Adipose tissue (tissue), 3 donors: Measurements from ENCODE around the gene EFCAB13. TPM values are rescaled to one million over a fixed set of nuclear protein-coding genes. Genes with fewer than 3 reads are reported as not detected.
A peak's percentile ranks its signal among the peaks of the same experiment; 100 is the strongest.
"Not testable (repeated sequence)": the region's sequence is repeated elsewhere in the genome, so short reads cannot be mapped to it uniquely, and the experiment has no call there.

Experiments
- H3K27ac ChIP-seq: one replicate; pipeline ENCODE4 v1.5.1; 2013; ENCODE audit warnings: low read depth, low read length
- WGBS, 3 donors: extraction: QIAGEN DNeasy Blood & Tissue Kit; methylation state at CpG; one replicate each; pipeline ENCODE4 v1.1.7; 2013; 5-methylcytosine and 5-hydroxymethylcytosine counted together
- polyA plus RNA-seq, 3 donors: library from polyadenylated mRNA; stranded (reverse); fragments of 200-250 nt; gene quantifications; one replicate each; pipeline ENCODE4 v1.2.3, GENCODE V29; 2013
- donor health status: healthy with polysubstance abuse.
- donor health status: Bipolar disorder and iron deficiency.
- donor health status: healthy.

The EFCAB13 gene
- polyA plus RNA-seq, 3 donors, result 0.31 to 2.5 (median 1.5) TPM

DNA sequence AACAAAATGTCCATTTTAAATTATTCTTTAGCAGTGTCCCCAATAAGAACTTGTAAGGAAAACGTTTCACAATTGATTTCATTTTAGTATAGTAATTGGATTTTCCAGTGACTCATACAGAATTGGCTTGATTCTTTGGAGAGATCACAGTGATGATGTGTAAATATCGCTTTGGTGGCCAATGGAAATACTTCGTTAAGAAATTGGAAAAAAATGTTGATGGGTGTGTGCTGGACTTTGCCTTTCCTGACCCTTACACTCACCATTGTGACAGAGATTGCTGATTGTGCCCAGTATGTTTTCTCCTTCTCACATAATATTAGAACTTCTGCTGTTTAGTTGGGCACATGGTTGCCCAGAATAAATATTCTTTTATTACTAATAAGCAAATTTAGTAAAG, 7.4 kb upstream of the EFCAB13 start:
- H3K27ac ChIP-seq, result no peak overlapping the region

GRCh38 chr17:47317119-47317518, 6.6 kb upstream of the EFCAB13 start:
- 64 to 74% (median 69%) methylated on average over 2 of the region's 2 CpGs for WGBS, 3 donors
- no peak overlapping the region for H3K27ac ChIP-seq

More for the DNA sequence above, 7.4 kb upstream of the EFCAB13 start:
- WGBS, 3 donors, result 16 to 40% (median 36%) methylated on average over 3 of the region's 3 CpGs

GRCh38 chr17:47318197-47318918, 5.4 kb upstream of the EFCAB13 start:
- WGBS, 3 donors, result 94 to 98% (median 96%) methylated on average over 3 of the region's 3 CpGs
- H3K27ac ChIP-seq, result no peak overlapping the region

GRCh38 chr17:47320879-47321502, 2.8 kb upstream of the EFCAB13 start:
- H3K27ac ChIP-seq, result no peak overlapping the region
- WGBS, 3 donors, result 80 to 89% (median 84%) methylated on average over 5 of the region's 5 CpGs

GRCh38 chr17:47324224-47325020, 667 bp downstream of the EFCAB13 start:
- peak overlapping the region; percentile 34 for H3K27ac ChIP-seq
- whole genome bisulfite sequencing, 3 donors, result 8 to 25% (median 9%) methylated on average over 28 of the region's 28 CpGs

DNA sequence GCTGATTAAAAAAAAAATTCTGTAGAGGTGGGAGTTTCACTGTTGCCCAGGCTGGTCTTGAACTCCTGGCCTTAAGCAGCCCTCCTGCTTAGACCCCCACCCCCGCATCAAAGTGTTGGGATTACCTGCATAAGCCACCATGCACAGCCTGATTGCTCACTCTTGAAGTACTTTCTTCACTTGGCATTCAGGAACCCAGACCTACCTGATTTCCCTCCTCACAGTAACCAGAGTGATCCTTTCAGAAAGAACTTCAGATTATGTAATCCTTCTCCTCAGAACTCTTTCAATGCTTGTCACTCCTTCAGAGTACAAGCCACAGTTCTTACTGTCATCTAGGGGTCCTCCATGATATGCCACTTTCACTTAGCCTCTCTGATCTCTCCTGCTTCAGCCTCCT, 1.4 kb downstream of the EFCAB13 start:
- 89 to 100% (median 98%) methylated on average over 1 of the region's 1 CpG for WGBS, 3 donors
- H3K27ac ChIP-seq, result no peak overlapping the region

GRCh38 chr17:47330548-47330947, 6.8 kb downstream of the EFCAB13 start:
- no peak overlapping the region for H3K27ac ChIP-seq
- WGBS, 3 donors, result 95 to 100% (median 97%) methylated on average over 2 of the region's 2 CpGs

- H3K27ac ChIP-seq, result no peak overlapping the region
These were observed 8.5 kb downstream of the EFCAB13 start for GRCh38 chr17:47332287-47332686.

DNA sequence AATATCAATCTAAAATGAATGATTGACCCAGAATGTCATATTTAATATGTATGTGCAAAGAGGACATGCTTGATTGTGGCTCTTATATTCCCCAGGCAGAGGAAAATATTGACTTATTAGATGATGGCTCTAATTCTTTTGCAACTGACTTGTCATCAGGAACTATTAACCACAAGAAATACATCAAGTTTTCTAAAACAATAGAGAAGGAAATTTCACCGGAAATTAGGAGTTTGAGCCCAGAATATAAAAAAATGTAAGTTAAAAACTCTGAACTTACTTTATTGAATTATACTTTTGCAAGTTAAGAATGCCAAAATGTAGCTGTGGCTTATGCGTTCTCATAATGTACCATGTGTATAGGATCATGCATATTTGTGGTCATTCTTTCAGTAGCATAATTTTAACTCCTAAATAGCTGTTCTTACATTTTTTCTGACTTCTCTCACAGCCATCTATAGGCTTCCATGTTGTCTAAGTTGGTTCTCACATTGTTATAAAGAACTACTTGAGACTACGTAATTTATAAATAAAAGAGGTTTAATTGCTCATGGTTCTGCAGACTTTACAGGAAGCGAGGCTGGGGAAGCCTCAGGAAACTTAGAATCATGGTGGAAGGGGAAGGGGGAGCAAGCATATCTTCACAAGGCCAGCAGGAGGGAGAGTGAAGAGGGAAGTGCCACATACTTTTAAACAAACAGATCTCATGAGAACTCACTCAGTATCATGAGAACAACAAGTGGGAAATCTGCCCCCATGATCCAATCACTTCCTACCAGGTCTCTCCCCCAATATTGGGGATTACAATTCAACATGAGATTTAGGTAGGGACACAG, 11.6 kb downstream of the EFCAB13 start:
- no peak overlapping the region for H3K27ac ChIP-seq
- WGBS, 3 donors, result 55 to 85% (median 64%) methylated on average over 4 of the region's 4 CpGs

DNA sequence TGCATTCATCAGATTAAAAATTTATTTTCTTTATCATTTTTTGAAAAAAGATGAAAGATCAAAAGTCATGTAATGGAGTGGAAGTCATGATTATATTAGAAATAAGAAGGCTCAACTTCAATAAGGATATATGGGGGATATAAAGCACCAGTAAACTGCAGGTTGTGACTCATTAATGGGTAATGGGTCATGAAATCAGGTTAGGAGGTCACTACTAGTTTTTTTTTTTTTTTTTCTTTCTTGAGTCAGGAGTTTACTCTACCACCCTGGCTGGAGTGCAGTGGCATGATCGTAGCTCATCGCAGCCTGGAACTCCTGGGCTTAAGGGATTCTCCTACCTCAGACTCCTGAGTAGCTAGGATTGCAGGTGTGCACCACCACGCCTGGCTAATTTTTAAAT, 14.3 kb downstream of the EFCAB13 start:
- WGBS, 3 donors, result 95 to 99% (median 96%) methylated on average over 3 of the region's 3 CpGs
- H3K27ac ChIP-seq, result no peak overlapping the region

- 69 to 79% (median 76%) methylated on average over 1 of the region's 1 CpG for WGBS, 3 donors
These were observed 29.1 kb downstream of the EFCAB13 start for GRCh38 chr17:47352848-47353247.

GRCh38 chr17:47358652-47359051, 34.9 kb downstream of the EFCAB13 start:
- H3K27ac ChIP-seq, result no peak overlapping the region
- WGBS, 3 donors, result 65 to 85% (median 78%) methylated on average over 1 of the region's 1 CpG

More at GRCh38 chr17:47352848-47353247, 29.1 kb downstream of the EFCAB13 start:
- H3K27ac ChIP-seq, result no peak overlapping the region

- H3K27ac ChIP-seq, result no peak overlapping the region
- 81 to 90% (median 89%) methylated on average over 2 of the region's 2 CpGs for WGBS, 3 donors
These were observed 39.4 kb downstream of the EFCAB13 start for GRCh38 chr17:47363171-47363570.

DNA sequence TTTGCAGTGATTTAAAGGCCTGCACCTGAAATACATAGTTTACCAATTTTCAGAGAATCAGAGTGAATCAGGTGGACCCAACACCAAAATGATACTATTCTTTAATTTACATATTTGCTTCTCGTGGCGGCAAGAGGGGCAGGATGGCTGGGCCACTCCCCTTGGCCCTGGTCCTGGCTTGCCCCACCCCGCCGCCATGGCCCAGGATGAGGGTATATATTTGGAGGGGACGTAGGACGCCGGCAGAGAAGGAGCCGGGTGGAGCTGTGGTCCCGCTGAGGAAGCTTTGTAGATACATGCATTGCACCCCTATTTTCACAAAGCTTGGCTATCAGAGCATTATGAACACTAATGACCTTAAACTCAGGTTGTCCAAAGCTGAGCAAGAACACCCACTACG, 43.5 kb downstream of the EFCAB13 start:
- no peak overlapping the region for H3K27ac ChIP-seq
- 94 to 95% (median 95%) methylated on average over 10 of the region's 10 CpGs for WGBS, 3 donors

DNA sequence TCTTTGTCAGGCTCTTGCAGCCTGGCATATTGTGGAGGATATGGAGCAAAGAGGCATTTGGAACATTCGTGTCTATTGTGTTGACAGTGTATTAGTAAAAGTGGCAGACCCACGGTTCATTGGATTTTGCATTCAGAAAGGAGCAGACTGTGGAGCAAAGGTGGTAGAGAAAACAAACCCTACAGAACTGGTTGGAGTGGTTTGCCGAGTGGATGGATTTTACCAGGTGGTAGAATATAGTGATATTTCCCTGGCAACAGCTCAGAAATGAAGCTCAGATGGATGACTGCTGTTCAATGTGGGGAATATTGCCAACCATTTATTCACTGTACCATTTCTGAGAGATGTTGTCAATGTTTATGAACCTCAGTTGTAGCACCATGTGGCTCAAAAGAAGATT, 44.5 kb downstream of the EFCAB13 start:
- 29 to 92% (median 86%) methylated on average over 3 of the region's 3 CpGs for WGBS, 3 donors
- no peak overlapping the region for H3K27ac ChIP-seq

GRCh38 chr17:47370899-47371298, 47.1 kb downstream of the EFCAB13 start:
- H3K27ac ChIP-seq, result not testable (repeated sequence)
- WGBS, 3 donors, result 71 to 75% (median 72%) methylated on average over 3 of the region's 3 CpGs

DNA sequence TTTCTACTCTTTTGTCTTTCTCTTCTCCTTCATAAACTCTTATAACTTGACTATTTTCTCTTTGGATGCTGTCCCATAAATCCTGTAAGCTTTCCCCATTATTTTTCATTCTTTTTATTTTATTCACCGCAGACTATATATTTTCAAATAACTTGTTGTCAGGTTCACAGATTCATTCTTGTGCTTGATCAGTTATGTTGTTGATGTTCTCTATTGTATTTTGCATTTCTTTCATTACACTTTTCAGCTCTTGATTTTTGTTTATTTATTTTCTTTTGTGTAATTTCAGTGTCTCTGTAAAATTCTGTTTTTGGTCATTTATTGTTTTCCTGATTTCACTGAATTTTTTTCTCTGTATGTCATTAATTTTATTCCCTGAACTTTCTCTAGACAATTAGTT, 49.2 kb downstream of the EFCAB13 start:
- 96 to 100% (median 97%) methylated on average over 1 of the region's 1 CpG for WGBS, 3 donors
- H3K27ac ChIP-seq, result no peak overlapping the region

DNA sequence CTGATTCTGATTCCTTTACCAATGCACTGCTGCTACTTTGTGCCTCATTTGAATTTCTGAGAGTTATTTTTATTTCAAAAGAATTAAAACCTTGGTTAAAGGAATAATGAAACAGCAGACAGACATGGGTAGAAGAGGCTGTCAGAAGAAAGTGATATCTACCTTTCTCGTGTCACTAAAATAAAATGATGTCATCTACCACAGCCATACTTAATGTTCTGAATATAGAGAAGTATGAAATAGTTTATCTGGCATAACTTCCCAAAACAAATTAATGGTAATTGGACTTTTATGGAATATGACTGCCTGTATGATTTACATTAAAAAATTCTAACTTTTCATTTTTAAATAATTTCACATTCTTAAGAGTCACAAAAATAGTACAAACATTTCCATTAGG, 52.5 kb downstream of the EFCAB13 start:
- WGBS, 3 donors, result 86 to 96% (median 88%) methylated on average over 1 of the region's 1 CpG
- H3K27ac ChIP-seq, result no peak overlapping the region

GRCh38 chr17:47388825-47389224, 65.1 kb downstream of the EFCAB13 start:
- H3K27ac ChIP-seq, result no peak overlapping the region
